Thyroid gland (tissue), 4 donors: ENCODE results near the gene GET4.

Source experiments
- CTCF ChIP-seq, 6 experiments: fragments of 200-600 bp in 3 of 6; fragments of 450-650 bp in 3 of 6; sonication (generic) in 3 of 6; IDR thresholded peaks; one replicate each; pipeline ENCODE4 v1.5.1; 2016 to 2019; ENCODE audit warnings: antibody characterized with exemption in 6 of 6, mild to moderate bottlenecking in 2 of 6, inconsistent platforms in 1 of 6, moderate library complexity in 1 of 6
- POLR2A ChIP-seq, 2 donors: fragments of 450-650 bp; IDR thresholded peaks; one replicate each; pipeline ENCODE4 v1.6.1; 2017; ENCODE audit warnings: antibody characterized with exemption in 2 of 2, mild to moderate bottlenecking in 2 of 2, moderate library complexity in 1 of 2

- TF ChIP-seq POLR2A (IDR thresholded peaks at IDR 0.05) (no peak), CTCF (IDR thresholded peaks at IDR 0.05) (no peak)
These were observed 42.7 kb downstream of the GET4 start for GRCh38 chr7:919114-919442.
